HPDE6-E6E7 (cell line): ENCODE measurements around the gene CDC42SE2.
"Not testable (repeated sequence)": the region's sequence is repeated elsewhere in the genome, so short reads cannot be mapped to it uniquely, and the experiment has no call there.

ENCODE experiments used
- DNase-seq: peaks from one replicate; pipeline ENCODE4 v3.0.0; 2011; ENCODE audit warnings: missing footprints; ENCODE audit errors: extremely low spot score

CDC42SE2 gene

GRCh38 chr5:131389096-131389868, 125.4 kb downstream of the CDC42SE2 start:
- no peak for DNase-seq

GRCh38 chr5:131389869-131390265, 126.0 kb downstream of the CDC42SE2 start:
- no peak for DNase-seq

DNA sequence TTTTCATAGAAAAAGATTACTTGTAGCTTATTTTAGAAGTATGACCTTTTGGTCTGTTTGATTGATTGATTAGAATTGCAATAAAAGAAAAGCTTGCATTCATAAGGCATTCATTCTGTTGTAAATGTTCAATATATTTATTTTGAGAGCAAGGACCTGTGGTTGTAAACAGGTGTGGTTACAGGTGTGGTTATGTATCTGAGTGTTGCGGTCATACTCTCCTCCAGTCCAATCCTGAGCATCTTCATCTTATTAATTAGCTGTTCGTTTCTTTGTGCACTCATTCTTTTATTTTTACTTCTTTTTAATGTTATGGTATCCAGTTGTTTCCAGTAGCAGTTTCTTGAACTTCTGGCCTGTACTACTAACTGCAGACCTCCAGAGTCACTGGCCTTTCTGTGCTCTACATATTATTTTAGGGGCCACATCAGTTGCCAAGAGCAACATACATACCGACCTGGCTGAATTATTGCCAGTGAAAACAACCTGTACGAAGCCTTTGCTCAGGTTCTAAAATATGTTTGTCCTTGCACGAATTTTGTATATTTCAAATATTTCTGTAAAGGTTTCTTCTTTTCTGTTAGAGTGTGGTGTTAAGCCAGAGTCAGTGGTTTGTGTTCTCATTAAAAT, 128.7 kb downstream of the CDC42SE2 start:
- no peak for DNase-seq

DNA sequence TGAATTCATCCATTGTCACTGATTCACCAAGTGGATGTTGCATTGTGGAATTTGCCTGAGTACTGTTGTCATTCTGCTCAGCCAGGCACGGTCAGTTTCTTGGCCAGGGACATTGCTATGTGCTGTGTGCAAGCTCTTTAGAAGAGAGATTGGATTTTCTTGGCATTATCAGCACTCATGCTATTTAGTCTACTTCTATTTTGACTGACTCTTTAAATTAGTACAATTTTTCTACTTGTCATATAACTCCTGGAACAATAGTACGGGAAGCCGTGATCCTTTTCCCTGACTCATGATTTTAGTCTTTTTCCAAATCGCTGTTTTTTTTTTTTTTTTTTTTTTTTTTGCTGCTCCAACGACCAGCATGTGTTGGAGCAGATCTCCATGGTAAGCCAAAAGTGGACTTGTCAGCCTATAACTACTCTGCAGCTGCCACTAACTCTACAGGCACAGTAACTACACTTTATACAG, 129.7 kb downstream of the CDC42SE2 start:
- DNase-seq = no peak

DNA sequence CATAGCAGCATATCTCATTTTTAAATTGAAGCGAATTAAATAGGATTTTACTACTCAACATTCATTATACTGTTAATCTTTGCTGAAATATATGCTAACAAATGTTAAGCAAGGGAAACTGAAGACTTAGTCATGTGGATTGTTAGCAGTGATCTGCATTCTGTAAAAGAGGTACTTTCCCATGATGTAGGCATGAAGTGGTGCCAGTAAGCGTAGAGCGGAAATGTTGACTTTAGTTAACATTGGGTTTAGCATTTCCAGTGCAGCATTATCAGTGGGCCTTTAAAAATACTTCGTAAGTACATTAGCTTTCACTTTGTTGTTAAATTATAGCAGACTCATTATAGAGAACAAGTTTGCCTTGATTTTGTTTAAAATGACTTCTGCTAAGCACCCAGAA, 130.3 kb downstream of the CDC42SE2 start:
- no peak for DNase-seq

- no peak for DNase-seq
Observed at GRCh38 chr5:131396015-131396414, 132.2 kb downstream of the CDC42SE2 start.

GRCh38 chr5:131396630-131397273, 132.9 kb downstream of the CDC42SE2 start:
- no peak for DNase-seq

DNA sequence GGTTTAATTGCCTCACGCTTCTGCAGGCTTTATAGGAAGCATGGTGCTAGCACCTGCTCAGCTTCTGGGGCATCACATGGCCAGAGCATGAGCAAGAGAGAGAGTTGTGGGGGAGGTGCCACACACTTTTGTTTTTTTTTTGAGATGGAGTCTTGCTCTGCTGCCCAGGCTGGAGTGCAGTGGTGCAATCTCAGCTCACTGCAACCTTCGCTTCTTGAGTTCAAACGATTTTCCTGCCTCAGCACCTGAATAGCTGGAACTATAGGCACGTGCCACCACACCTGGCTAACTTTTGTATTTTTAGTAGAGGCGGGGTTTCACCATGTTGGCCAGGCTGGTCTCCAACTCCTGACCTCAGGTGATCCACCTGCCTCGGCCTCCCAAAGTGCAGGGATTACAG, 135.2 kb downstream of the CDC42SE2 start:
- not testable (repeated sequence) for DNase-seq

GRCh38 chr5:131400585-131400984, 136.7 kb downstream of the CDC42SE2 start:
- no peak for DNase-seq

- no peak for DNase-seq
Observed at GRCh38 chr5:131405674-131406073, 141.8 kb downstream of the CDC42SE2 start.

- no peak for DNase-seq
Observed at GRCh38 chr5:131406076-131406475, 142.2 kb downstream of the CDC42SE2 start.

DNA sequence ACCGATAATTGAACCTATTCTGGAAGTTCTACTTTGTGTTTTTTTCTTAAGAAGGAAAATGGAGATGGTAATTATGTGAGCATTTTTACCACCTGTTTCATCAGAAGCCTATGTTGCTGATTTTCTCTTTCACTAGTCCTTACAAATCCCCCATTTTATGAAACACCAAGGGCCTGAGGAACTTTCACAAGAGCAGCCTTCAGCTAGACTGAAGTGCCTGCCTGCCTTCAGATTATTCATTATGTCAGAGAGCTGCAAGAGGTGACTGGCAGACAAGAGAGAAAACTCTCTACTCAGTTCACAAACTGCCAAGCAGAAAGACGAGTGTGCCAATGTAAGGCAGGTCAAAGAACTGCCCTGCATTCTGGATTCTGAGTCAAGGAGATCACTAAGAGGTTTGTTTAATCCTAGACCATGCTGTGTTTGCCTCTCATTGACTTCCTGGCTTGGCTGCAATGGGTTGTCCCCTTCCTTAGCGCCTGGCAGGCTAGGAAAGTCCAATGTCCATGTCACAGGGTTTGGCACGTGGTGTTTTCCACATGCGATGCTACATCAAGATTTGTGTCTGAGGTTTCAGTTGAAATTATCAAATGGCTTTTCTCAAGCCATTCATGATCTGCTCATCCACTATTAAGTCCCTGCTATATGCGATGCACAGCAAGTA, 143.3 kb downstream of the CDC42SE2 start:
- no peak for DNase-seq

- no peak for DNase-seq
Observed at GRCh38 chr5:131413605-131414559, 150.0 kb downstream of the CDC42SE2 start.

- no peak for DNase-seq
Observed at GRCh38 chr5:131416729-131417128, 152.9 kb downstream of the CDC42SE2 start.

- peak; percentile 26 for DNase-seq
Observed at GRCh38 chr5:131417240-131417869, 153.5 kb downstream of the CDC42SE2 start.

- DNase-seq = no peak
Observed at GRCh38 chr5:131418846-131419245, 155.0 kb downstream of the CDC42SE2 start.

- no peak for DNase-seq
Observed at GRCh38 chr5:131419877-131420276, 156.0 kb downstream of the CDC42SE2 start.

DNA sequence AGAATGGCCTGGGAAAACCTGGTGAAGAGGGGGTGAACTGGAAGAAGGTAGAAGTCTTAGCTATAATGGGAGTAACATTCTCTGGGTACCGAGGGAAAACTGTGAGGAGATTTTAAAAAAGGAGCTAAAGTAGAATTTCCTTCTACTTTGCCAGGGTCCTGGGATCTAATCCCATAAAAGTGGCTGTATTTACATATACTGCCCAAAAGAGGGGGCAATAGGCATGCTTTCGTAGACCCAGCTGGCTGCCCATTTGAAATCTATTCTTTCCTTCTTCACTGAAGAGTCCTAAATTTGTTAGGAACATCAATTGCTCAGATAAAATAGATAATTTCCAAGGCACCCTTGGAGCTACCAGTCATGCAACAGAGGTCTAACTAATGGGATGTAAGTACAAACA, 159.2 kb downstream of the CDC42SE2 start:
- DNase-seq = peak; percentile 10

- no peak for DNase-seq
Observed at GRCh38 chr5:131426011-131426410, 162.2 kb downstream of the CDC42SE2 start.

- DNase-seq = no peak
Observed at GRCh38 chr5:131430794-131431193, 166.9 kb downstream of the CDC42SE2 start.

DNA sequence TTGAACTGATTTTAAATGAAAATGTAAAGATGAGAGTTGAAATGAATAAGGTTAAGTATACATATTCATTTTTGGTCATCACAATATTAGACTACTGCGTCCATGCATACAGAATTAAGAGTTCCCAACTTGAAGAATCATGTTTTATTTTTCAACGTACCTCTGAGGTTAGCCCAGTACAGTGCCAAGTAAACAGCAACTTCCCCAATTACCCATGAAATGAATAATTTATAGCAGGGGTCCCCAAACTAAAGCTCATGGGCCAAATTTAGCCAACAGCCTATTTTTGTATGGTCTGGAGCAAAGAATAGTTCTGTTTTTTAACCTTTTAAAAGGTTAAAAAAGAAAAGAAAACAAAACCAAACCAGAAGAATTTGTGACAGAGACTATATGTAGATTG, 167.9 kb downstream of the CDC42SE2 start:
- DNase-seq = no peak
